ENCODE data around the gene NAALADL2. TPM values are rescaled to one million over a fixed set of nuclear protein-coding genes. Genes with fewer than 3 reads are reported as not detected.
"Not testable (repeated sequence)": the region's sequence is repeated elsewhere in the genome, so short reads cannot be mapped to it uniquely, and the experiment has no call there.

The NAALADL2 gene
- total RNA-seq, 1 experiment from 2014 or later = 1.6 TPM

- no peak overlapping the region for H2BK120ac ChIP-seq (ENCODE audit: low read depth, low read length, poor library complexity, severe bottlenecking)
- H2AFZ ChIP-seq (ENCODE audit: low read length) = no peak overlapping the region
- H3K27ac Mint-ChIP-seq = no peak overlapping the region
These were observed 411.7 kb downstream of the NAALADL2 start for GRCh38 chr3:175270866-175271265.

GRCh38 chr3:175271465-175271864, 412.3 kb downstream of the NAALADL2 start:
- not testable (repeated sequence) for H3T11ph ChIP-seq (ENCODE audit: low read length); H3K27me3 ChIP-seq (ENCODE audit: insufficient read depth, low read length); H3K4me3 Mint-ChIP-seq; H3K27me3 Mint-ChIP-seq (ENCODE audit: low read depth); H3K27ac ChIP-seq (ENCODE audit: insufficient read length, low read depth, low read length); DNase-seq; H2AK5ac ChIP-seq (ENCODE audit: insufficient read length, low read length); H4K5ac ChIP-seq (ENCODE audit: insufficient read length, low read depth, low read length); H3K4me2 ChIP-seq (ENCODE audit: insufficient read depth, insufficient read length, low read length); H3K9me3 ChIP-seq (ENCODE audit: control insufficient read depth, low read depth, low read length); H4K20me1 ChIP-seq (ENCODE audit: control insufficient read depth, insufficient read depth, insufficient read length); H2BK12ac ChIP-seq (ENCODE audit: insufficient read length, low read depth, low read length); H2BK5ac ChIP-seq (ENCODE audit: insufficient read length, low read length); H3K4me1 Mint-ChIP-seq; H3K36me3 Mint-ChIP-seq (ENCODE audit: insufficient read depth in 1 of 3, low read depth in 3 of 3); H3K23ac ChIP-seq (ENCODE audit: insufficient read length, low read depth, low read length); H3K4ac ChIP-seq (ENCODE audit: low read depth, low read length); H3K9me3 Mint-ChIP-seq; H3K9ac ChIP-seq (ENCODE audit: extremely low read depth, insufficient read length, low read length); H2BK15ac ChIP-seq (ENCODE audit: low read depth, low read length); H4K8ac ChIP-seq (replicated peaks; ENCODE audit: insufficient read length, low read depth, low read length); H3K18ac ChIP-seq (ENCODE audit: insufficient read length, low read depth, low read length); H3K4me1 ChIP-seq (ENCODE audit: insufficient read depth, low read length); H2AFZ ChIP-seq (ENCODE audit: low read length); H4K91ac ChIP-seq (ENCODE audit: insufficient read length, low read depth, low read length); H3K79me2 ChIP-seq (ENCODE audit: insufficient read depth, low read length); H3K56ac ChIP-seq (ENCODE audit: insufficient read length, low read depth, low read length); H2BK20ac ChIP-seq (ENCODE audit: low read depth, low read length, poor library complexity, severe bottlenecking); H2BK120ac ChIP-seq (ENCODE audit: low read depth, low read length, poor library complexity, severe bottlenecking); H3K14ac ChIP-seq (ENCODE audit: insufficient read depth, low read length); H3K79me1 ChIP-seq (ENCODE audit: insufficient read depth, low read depth, low read length, poor library complexity, severe bottlenecking); H3K23me2 ChIP-seq (ENCODE audit: insufficient read length, low read depth, low read length, poor library complexity, severe bottlenecking); H3K27ac Mint-ChIP-seq
- WGBS (ENCODE audit: extremely low coverage, insufficient read length, low lambda C conversion rate) = no CpG with 5 or more reads among the region's 11 CpGs

More at GRCh38 chr3:175270866-175271265, 411.7 kb downstream of the NAALADL2 start:
- Mint-ChIP-seq H3K27me3 (ENCODE audit: low read depth) (no peaks in the 10 kb centered on the region), H3K4me1 (no peaks in the 10 kb centered on the region), H3K36me3 (ENCODE audit: insufficient read depth in 1 of 3, low read depth in 3 of 3) (no peaks in the 10 kb centered on the region), H3K9me3 (no peaks in the 10 kb centered on the region), H3K4me3 (no peak overlapping the region)
- no peak overlapping the region for H3T11ph ChIP-seq (ENCODE audit: low read length)
- no peak overlapping the region for H3K18ac ChIP-seq (ENCODE audit: insufficient read length, low read depth, low read length)
- no peaks in the 10 kb centered on the region for H3K9me3 ChIP-seq (ENCODE audit: control insufficient read depth, low read depth, low read length)
- H3K23me2 ChIP-seq (ENCODE audit: insufficient read length, low read depth, low read length, poor library complexity, severe bottlenecking) = no peaks in the 10 kb centered on the region
- no peaks in the 10 kb centered on the region for H3K4me1 ChIP-seq (ENCODE audit: insufficient read depth, low read length)
- no peak overlapping the region for H3K14ac ChIP-seq (ENCODE audit: insufficient read depth, low read length)
- no peak overlapping the region for H4K91ac ChIP-seq (ENCODE audit: insufficient read length, low read depth, low read length)
- no peak overlapping the region for H3K23ac ChIP-seq (ENCODE audit: insufficient read length, low read depth, low read length)
- no peak overlapping the region for H2BK20ac ChIP-seq (ENCODE audit: low read depth, low read length, poor library complexity, severe bottlenecking)
- no peak overlapping the region for H3K4ac ChIP-seq (ENCODE audit: low read depth, low read length)
- no peaks in the 10 kb centered on the region for H3K27me3 ChIP-seq (ENCODE audit: insufficient read depth, low read length)
- no peak for TF ChIP-seq CTCF (conservative IDR thresholded peaks at IDR 0.05)
- no peak overlapping the region for H3K4me2 ChIP-seq (ENCODE audit: insufficient read depth, insufficient read length, low read length)
- no peaks in the 10 kb centered on the region for H3K79me2 ChIP-seq (ENCODE audit: insufficient read depth, low read length)
- H3K9ac ChIP-seq (ENCODE audit: extremely low read depth, insufficient read length, low read length) = no peak overlapping the region
- H2BK5ac ChIP-seq (ENCODE audit: insufficient read length, low read length) = no peak overlapping the region
- no peak overlapping the region for H3K27ac ChIP-seq (ENCODE audit: insufficient read length, low read depth, low read length)
- H2BK12ac ChIP-seq (ENCODE audit: insufficient read length, low read depth, low read length) = no peak overlapping the region
- H3K79me1 ChIP-seq (ENCODE audit: insufficient read depth, low read depth, low read length, poor library complexity, severe bottlenecking) = no peaks in the 10 kb centered on the region
- no peaks in the 10 kb centered on the region for H4K20me1 ChIP-seq (ENCODE audit: control insufficient read depth, insufficient read depth, insufficient read length)
- no peak overlapping the region for H4K8ac ChIP-seq (replicated peaks; ENCODE audit: insufficient read length, low read depth, low read length)
- H2AK5ac ChIP-seq (ENCODE audit: insufficient read length, low read length) = no peak overlapping the region
- DNase-seq = no peak
- H4K5ac ChIP-seq (ENCODE audit: insufficient read length, low read depth, low read length) = no peak overlapping the region
- no peak overlapping the region for H2BK15ac ChIP-seq (ENCODE audit: low read depth, low read length)
- H3K56ac ChIP-seq (ENCODE audit: insufficient read length, low read depth, low read length) = no peak overlapping the region

Data from H9 (cell line).